Measurements from ENCODE around the gene MCTP1.

The MCTP1 gene

GRCh38 chr5:95075111-95075510 lies 209.8 kb downstream of the MCTP1 start:
- no peak for DNase-seq (ENCODE audit: low read depth)

- DNase-seq (ENCODE audit: low read depth): no peak
These were observed 212.6 kb downstream of the MCTP1 start for GRCh38 chr5:95072281-95072680.

GRCh38 chr5:95070866-95071265 lies 214.0 kb downstream of the MCTP1 start:
- no peak for DNase-seq (ENCODE audit: low read depth)

- no peak for DNase-seq (ENCODE audit: low read depth)
These were observed 214.4 kb downstream of the MCTP1 start for GRCh38 chr5:95070453-95070852.

- no peak for DNase-seq (ENCODE audit: low read depth)
These were observed 214.9 kb downstream of the MCTP1 start for GRCh38 chr5:95069948-95070347.

- no peak for DNase-seq (ENCODE audit: low read depth)
These were observed 215.9 kb downstream of the MCTP1 start for GRCh38 chr5:95069021-95069420.

GRCh38 chr5:95068289-95068910 lies 216.5 kb downstream of the MCTP1 start:
- DNase-seq (ENCODE audit: low read depth): no peak

- DNase-seq (ENCODE audit: low read depth): no peak
These were observed 218.8 kb downstream of the MCTP1 start for GRCh38 chr5:95066048-95066447.

GRCh38 chr5:95063492-95063891 lies 221.4 kb downstream of the MCTP1 start:
- no peak for DNase-seq (ENCODE audit: low read depth)

- DNase-seq (ENCODE audit: low read depth): no peak
These were observed 224.8 kb downstream of the MCTP1 start for GRCh38 chr5:95060098-95060497.

- DNase-seq (ENCODE audit: low read depth): no peak
These were observed 225.3 kb downstream of the MCTP1 start for GRCh38 chr5:95059636-95060035.

- DNase-seq (ENCODE audit: low read depth): no peak
These were observed 227.3 kb downstream of the MCTP1 start for GRCh38 chr5:95057615-95058014.

- DNase-seq (ENCODE audit: low read depth): no peak
These were observed 231.6 kb downstream of the MCTP1 start for GRCh38 chr5:95053253-95053652.

- no peak for DNase-seq (ENCODE audit: low read depth)
These were observed 234.2 kb downstream of the MCTP1 start for GRCh38 chr5:95050708-95051107.

GRCh38 chr5:95048628-95049027 lies 236.3 kb downstream of the MCTP1 start:
- DNase-seq (ENCODE audit: low read depth): no peak

GRCh38 chr5:95045181-95045965 lies 239.5 kb downstream of the MCTP1 start:
- no peak for DNase-seq (ENCODE audit: low read depth)

- DNase-seq (ENCODE audit: low read depth): no peak
These were observed 240.8 kb downstream of the MCTP1 start for GRCh38 chr5:95044096-95044495.

- DNase-seq (ENCODE audit: low read depth): no peak
These were observed 241.2 kb downstream of the MCTP1 start for GRCh38 chr5:95043648-95044047.

- DNase-seq (ENCODE audit: low read depth): no peak
These were observed 241.7 kb downstream of the MCTP1 start for GRCh38 chr5:95043234-95043633.

GRCh38 chr5:95042037-95042436 lies 242.9 kb downstream of the MCTP1 start:
- no peak for DNase-seq (ENCODE audit: low read depth)

GRCh38 chr5:95035891-95036685 lies 248.8 kb downstream of the MCTP1 start:
- no peak for DNase-seq (ENCODE audit: low read depth)

- DNase-seq (ENCODE audit: low read depth): no peak
These were observed 252.1 kb downstream of the MCTP1 start for GRCh38 chr5:95032801-95033200.
